NCI-H460 (cell line): ENCODE results near the gene TCTN3. TPM values are rescaled to one million over a fixed set of nuclear protein-coding genes. Genes with fewer than 3 reads are reported as not detected.
"Not testable (repeated sequence)": the region's sequence is repeated elsewhere in the genome, so short reads cannot be mapped to it uniquely, and the experiment has no call there.

Experiments used
- DNase-seq: peaks from one replicate; pipeline ENCODE4 v3.0.0-alpha.2; 2016; ENCODE audit warnings: low read depth; ENCODE audit errors: extremely low read depth
- total RNA-seq: library from RNA; depleted of rRNA; stranded (reverse); fragments of >200 nt; shearing (Covaris generic); gene quantifications from 2 replicates; pipeline ENCODE4 v1.2.3, GENCODE V29; 2014

TCTN3 gene
- total RNA-seq, 1 experiment from 2014 or later = 55.1 TPM

- no peak for DNase-seq
These were observed 558 bp downstream of the TCTN3 start for GRCh38 chr10:95693071-95693667.

GRCh38 chr10:95691281-95691680 lies 2.4 kb downstream of the TCTN3 start:
- no peak for DNase-seq

DNA sequence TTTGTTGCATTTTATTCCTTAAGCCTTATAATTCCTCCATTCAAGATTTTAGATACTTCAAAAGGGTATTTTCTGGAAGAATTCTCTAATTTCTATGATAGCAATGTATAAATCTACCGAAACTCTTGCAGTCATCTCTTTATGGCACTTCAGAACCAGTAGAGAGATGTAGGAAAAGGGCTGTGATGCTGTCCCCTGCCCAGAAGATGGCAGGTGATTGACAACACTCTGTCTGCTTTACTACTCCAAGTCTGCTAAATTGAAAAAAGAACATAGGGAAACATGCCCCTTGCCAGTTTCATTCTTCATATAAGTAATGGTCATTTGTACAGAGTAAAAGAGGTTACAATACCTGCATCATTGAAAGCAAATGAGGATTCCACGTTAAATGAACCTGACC lies 5.1 kb downstream of the TCTN3 start:
- DNase-seq = no peak

DNA sequence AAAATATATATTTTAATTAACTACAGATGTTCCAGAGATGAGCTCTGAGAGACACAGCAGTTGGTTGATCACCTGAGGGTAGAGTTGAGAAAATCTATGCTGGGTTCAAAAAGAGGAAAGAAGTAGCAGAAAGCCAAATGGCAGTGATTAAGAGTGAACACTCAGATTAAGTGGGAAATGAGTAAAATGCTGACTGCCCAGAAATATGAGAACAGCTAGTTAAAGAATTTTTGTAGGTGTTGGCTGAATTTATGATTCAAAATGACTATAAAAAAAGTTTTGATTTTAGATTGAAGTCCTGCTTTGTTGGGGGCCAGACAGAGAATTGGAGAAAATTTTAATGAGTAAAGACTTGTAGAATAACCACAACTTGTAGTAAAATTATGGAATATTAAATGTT lies 9.8 kb downstream of the TCTN3 start:
- DNase-seq = no peak

DNA sequence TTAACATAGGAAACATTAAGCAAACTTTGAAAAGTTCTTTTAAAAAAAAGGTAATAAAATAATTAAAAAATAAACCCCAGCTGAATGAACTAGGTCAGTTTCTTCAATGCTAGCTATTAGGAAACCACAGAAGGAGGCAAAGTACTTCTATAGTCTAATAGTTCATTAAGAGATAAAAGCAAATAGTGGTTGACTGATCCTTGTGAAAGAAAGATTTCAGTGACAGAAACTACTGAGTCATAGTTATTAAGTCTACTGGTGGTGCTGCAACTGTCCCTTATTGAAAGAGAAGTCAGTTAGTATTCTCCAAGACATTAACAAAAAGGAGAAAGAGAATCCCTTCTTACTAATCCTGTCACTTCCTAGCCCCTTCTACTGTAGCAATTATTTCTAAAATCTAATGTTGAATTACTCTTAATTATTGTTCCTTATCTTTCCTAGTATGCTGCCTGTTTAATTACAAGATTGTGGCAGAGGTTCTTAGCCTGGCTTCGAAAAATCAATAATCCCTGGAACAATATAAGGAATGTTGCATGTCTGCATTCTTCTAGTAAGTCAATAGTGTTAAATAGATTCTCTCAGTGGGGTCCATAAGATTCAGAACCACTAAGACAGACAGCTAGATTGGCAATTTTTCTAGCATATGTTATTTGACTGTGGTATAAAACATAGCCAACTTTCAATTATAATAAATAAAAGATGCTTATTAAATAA lies 18.2 kb downstream of the TCTN3 start:
- no peak for DNase-seq

DNA sequence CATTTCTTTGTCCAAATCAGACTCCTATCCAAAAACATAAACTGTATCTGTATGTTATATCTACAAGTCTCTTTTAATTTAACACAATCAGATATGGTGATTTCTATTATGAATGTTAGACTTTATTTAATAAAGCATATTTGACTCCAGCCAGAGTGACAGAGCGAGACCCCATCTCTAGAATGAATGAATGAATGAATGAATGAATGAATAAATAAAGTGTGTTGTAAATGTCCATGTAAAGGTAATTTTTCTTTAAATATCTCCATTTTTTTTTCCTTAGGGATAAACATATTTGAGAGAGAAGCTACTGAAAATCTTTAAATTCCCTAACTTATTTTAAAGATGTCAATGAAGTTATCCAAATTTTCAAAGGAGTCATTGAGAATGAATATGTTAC lies 19.1 kb downstream of the TCTN3 start:
- DNase-seq = no peak

DNA sequence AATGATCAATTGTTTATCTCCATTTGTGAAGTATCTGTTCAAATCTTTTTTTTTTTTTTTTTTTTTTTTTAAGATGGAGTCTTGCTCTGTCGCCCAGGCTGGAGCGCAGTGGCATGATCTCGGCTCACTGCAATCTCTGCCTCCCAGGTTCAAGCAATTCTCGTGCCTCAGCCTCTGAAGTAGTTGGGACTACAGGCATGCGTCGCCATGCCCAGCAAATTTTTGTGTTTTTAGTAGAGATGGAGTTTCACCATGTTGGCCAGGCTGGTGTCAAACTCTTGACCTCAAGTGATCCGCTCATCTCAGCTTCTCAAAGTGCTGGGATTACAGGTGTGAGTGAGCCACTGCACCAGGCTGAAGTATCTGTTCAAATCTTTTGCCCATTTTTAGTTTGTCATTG lies 21.1 kb downstream of the TCTN3 start:
- DNase-seq = not testable (repeated sequence)

GRCh38 chr10:95664543-95664942 lies 29.2 kb downstream of the TCTN3 start:
- no peak for DNase-seq

DNA sequence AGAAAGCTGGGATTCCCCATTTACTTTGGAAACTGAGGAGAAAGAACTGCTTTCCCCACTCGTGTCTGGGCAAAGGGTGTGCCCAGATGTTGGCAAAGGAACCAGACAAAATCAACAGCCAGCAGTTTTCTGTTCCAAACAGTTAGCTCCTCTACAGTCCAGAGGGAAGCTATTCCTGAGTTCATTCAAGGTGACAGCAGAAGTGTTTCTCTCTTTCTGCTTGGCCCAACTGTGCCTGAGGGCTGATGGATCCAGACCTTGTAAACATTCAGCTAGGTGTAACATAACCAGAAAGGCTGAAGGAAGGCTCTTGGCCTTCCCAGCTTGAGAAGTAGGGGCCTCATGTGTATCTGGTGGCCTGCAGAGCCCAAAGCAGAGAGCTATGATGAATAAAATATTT lies 30.2 kb downstream of the TCTN3 start:
- no peak for DNase-seq

DNA sequence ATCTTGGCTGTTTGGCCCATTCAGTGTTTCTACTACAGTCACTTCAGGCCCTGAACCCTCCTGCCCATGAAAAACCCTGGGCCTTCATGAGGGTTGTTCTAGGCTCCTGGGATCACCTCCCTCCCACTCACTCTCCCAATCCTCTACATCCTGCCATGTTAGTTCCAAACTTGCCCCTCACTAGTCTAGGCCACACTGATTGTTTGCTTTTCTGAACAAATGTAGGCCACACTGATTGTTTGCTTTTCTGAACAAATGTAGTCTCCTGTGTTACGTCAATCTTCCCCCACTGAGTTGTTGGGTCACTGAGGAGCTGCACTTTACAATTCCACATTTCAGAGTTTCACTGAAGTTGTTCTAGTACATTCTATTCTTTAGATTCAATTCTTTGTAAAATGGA lies 31.9 kb downstream of the TCTN3 start:
- no peak for DNase-seq

- DNase-seq = no peak
These were observed 33.4 kb downstream of the TCTN3 start for GRCh38 chr10:95660283-95660682.

- no peak for DNase-seq
These were observed 36.5 kb downstream of the TCTN3 start for GRCh38 chr10:95657250-95657649.

- peak; percentile 86 for DNase-seq
These were observed 37.2 kb downstream of the TCTN3 start, which contains the start of gene ALDH18A1 for GRCh38 chr10:95656291-95657164. TSS of gene ALDH18A1 (minus strand) at chr10:95656711. CDS start at chr10:95653377, 3,334 bp downstream.

- DNase-seq = peak; percentile 7
These were observed 38.0 kb downstream of the TCTN3 start for GRCh38 chr10:95655571-95656290.

DNA sequence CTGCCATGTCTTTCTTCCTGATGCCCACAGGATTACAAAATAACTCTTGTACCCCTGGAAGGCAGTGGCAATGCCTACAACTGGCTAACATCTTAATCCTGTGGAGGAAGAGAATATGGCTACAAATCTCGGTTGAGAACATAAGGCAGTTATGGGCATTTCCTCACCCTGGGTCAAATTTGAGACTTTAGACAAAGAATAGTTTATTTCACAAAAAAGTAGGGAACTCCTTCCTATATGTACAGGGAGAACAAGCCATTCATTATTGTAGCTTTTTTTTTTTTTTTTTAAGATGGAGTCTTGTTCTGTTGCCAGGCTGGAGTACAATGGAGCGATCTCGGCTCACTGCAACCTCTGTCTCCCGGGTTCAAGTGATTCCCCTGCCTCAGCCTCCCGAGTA lies 39.8 kb downstream of the TCTN3 start:
- no peak for DNase-seq

GRCh38 chr10:95651346-95652060 lies 42.2 kb downstream of the TCTN3 start:
- DNase-seq = no peak

- DNase-seq = no peak
These were observed 43.5 kb downstream of the TCTN3 start for GRCh38 chr10:95650232-95650631.

DNA sequence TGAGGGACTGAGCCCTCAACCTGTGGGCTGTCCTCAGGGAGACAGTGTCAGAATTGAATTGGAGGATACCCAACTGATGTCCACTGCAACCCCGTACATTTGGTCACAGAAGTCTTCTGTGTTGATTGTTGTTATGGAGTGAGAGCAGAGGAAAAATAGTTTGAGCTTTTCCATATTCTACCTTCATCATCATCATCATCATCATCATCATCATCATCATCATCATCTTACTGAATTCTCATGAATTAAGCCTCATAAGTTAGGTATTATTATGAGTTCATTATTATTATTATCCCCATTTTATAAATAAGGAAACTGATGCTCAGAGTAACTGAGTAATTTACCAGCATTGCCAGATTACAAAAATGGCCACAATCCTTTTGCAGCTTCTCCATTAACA lies 45.6 kb downstream of the TCTN3 start:
- no peak for DNase-seq

DNA sequence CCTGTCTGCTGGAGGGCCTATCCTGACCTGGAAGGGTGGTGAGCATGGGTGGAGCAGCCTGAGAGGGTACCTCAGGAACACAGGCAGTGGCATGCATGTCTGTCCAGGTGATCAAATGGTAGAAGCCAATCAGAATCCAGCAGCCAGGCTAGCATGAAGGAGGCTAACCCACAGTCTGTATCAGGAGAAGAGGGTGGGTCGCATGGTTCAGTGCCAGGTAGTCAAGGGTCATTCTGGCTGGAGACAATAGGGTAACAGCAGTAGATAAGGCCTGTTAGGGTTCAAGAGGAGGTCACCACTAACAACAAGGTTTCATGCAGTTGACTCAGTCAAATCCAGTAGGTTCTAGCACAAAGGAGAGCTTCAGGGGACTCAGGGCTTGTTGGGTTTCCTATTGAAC lies 47.6 kb downstream of the TCTN3 start:
- DNase-seq = no peak

GRCh38 chr10:95644901-95645300 lies 48.8 kb downstream of the TCTN3 start:
- no peak for DNase-seq
